DMS53 (cell line): ENCODE measurements around the gene OCSTAMP.
A peak's percentile ranks its signal among the peaks of the same experiment; 100 is the strongest.

Source experiments
- DNase-seq: peaks from one replicate; lab custom pipeline; 2025; lab: John Stamatoyannopoulos, UW

OCSTAMP gene, protein sequence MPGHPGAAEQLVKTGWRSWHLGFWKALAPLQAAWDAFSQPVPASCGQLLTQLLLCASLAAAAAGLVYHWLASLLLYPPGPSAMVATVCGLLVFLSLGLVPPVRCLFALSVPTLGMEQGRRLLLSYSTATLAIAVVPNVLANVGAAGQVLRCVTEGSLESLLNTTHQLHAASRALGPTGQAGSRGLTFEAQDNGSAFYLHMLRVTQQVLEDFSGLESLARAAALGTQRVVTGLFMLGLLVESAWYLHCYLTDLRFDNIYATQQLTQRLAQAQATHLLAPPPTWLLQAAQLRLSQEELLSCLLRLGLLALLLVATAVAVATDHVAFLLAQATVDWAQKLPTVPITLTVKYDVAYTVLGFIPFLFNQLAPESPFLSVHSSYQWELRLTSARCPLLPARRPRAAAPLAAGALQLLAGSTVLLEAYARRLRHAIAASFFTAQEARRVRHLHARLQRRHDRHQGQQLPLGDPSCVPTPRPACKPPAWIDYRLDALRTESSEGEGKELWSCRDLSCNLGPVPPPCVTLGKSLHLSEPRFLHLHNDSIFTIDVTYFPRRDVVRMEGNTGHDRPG

GRCh38 chr20:46550461-46550860 is at the start of gene OCSTAMP:
Gene OCSTAMP (minus strand): TSS chr20:46550654. CDS start chr20:46550560, 94 bp downstream.
- DNase-seq = no peak

DNA sequence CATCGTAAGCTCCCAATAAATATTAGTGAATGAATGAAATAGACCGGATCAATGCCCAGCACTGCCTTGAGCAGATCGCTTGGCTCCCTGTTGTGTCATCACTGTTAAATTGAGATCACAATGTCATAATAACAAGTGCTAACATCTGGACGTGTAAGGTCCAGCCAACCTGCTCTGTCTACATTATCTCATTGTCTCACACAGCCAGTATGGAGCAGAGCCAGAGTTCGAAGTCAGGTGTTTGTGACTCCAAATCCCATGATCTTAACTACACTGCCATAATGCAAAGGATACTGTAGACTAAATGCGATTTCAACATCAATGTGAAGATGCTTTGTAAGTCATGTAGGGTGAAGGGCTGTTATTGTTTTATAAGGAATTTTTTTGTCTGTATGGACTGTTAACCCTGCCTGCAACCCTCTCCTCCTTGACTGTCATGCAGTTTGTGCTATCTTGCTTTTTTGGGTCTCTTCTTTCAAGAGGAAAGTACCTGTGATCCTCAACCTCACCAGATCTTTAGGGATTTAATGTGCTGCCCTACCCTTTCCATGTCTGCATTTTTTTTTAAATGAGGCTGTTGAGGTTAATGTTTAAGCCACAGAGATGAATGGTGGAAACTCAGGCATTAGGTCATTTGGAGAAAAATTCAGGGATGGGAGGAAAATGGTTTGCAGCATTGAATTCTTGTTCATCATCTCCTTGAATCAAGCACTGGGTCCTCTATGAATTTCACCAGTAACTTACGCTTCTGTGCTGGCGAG is 49.0 kb upstream of the OCSTAMP start:
- peak; percentile 57 for DNase-seq

DNA sequence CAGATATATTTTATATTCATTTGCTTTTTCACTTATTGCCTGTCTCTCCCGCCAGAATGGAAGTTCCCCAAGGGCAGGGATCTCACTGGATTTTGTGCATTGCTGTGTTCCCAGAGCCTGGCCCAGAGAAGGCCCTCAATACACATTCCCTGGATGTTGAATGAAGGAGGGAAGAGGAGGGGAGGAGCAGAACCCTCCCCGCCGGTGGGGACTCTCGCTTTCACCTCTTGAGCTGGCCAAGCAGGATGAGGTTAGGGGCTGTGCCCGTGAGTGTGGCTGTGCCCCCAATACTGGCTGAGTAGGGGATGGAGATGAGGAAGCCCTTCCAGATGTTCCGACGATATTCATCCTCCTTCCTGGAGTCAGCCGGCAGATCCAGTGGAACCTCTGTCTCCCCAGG is 45.5 kb upstream of the OCSTAMP start:
- DNase-seq = no peak

DNA sequence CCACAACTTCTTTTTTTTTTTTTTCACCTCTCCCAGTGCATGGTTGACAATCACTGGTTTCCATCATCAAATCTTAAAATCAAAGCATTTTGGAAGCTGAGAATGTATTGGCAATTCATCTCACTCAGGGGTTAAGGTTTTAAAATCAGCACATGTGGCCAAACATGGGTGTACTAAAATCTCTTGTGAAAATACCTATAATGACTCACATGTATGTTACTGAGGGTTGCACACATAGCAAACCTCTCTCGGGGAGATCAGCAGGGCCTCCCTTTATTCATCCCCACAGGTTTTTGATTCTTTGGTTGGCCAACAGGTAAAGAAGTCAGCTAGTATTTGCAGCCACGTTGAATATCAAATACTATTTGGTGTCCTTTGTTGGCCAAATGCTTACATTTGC is 44.3 kb upstream of the OCSTAMP start:
- DNase-seq = no peak

GRCh38 chr20:46592580-46593362 is 42.3 kb upstream of the OCSTAMP start:
- DNase-seq = peak; percentile 49

- DNase-seq = no peak
Measured at GRCh38 chr20:46590443-46590842, 40.0 kb upstream of the OCSTAMP start.

DNA sequence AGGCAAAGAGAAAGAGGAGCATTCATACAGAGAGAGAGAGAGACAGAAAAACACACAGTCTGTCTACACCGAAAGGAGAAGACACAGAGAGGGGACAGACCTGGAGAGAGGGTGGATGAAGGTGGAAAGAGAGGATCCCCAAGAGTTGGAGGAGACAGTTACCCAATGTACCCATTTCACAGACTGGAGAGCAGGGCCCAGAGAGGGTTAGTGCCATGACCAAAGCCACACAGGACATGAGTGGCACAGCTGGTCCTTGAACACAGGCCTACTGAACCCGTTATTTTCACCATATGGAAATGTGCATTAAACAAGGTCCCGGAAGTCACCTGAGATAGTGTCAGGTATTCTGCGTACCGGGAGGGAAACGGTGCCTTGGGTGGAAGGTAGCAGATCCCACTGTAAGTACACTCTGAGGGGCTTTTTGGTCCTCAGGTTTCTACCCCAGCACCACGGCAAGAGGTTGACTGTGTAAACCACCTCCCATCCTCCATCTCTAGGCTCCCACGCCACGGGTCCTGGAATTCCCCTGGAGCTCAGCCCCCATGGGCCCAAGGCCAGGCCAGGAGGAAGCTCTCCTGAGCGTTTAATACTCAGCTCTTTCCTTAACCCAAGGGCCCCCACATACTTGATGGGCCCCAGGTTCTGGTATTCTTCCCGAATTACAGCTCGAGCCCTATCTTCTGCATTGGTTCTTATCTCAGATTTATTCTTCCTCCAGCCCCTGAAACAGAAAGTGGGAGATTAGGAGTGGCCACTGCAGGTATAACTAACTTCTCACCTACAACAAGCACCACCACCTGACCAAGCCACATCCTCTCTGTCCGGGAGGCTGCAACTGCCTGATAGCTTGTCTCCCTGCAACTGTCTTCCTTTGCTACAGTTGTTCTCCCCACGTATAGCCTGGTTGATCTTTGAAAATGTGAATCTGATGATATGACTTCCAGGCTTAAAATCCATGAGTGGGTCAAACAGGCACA is 38.4 kb upstream of the OCSTAMP start:
- no peak for DNase-seq

GRCh38 chr20:46587986-46588385 is 37.5 kb upstream of the OCSTAMP start:
- DNase-seq = no peak

GRCh38 chr20:46586724-46587123 is 36.3 kb upstream of the OCSTAMP start:
- no peak for DNase-seq

GRCh38 chr20:46584508-46584907 is 34.1 kb upstream of the OCSTAMP start:
- DNase-seq = no peak

DNA sequence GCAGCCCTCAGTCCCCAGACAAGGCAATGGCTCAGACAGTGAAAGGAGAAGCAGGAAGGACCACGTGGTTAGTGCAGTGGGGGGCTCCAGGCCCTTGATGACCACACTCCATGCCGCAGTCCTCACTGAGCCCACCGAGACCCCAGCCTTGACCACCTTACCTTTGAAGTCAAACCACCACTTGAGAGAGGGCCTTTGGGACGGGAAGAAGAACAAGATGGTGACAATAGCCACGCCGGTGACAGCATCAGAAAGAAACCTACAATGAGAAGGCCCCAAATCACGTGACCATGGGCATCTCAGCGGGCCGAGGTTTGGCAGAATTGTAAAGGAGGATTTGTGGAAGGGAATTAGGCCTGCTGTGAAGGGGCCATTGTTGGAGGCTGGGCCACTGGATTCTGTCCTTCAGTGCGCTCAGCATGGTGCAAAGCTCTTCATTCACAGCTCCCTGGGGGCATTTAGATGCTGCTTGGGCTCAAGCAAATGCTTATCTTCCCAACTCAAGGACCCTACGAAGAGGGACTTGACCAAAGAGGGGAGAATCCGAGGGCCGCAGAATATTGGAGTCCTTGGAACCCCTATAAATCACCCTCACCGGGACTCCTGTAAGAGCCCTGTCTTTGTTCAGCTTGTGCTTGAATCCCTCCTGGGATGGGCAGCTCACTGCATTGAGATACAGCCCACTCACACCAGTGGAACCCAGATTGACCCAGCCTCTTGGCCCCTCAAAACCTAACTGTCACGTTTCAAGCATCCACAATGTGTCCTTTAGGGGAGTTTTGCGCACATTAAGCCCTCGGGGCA is 33.2 kb upstream of the OCSTAMP start:
- no peak for DNase-seq

- peak; percentile 24 for DNase-seq
Measured at GRCh38 chr20:46582648-46583047, 32.2 kb upstream of the OCSTAMP start.

- DNase-seq = no peak
Measured at GRCh38 chr20:46581391-46581790, 30.9 kb upstream of the OCSTAMP start.

DNA sequence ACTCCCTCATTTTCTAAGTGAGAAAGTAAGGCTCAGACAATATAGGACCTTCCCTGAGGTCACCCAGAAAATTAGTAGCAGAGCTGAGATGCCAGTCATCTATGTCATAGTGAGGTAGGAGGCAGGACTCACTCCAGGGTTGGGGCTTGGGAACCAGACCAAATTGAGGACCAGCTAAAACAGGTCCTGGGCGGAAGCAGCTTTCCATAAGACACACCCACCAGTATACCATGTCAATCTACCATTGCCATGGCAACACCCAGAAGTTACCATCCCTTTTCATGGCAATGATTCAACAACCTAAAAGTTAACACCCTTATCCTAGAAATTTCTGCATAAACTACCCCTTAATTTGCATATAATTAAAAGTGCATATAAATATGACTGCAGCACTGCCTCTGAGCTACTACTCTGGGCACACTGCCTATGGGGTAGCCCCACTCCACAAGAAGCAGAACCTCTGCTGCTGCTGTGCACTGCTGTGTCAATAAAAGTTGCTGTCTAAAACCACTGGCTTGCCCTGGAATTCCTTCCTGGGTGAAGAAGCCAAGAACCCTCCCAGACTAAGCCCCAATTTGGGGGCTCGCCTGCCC is 30.3 kb upstream of the OCSTAMP start:
- peak; percentile 29 for DNase-seq

DNA sequence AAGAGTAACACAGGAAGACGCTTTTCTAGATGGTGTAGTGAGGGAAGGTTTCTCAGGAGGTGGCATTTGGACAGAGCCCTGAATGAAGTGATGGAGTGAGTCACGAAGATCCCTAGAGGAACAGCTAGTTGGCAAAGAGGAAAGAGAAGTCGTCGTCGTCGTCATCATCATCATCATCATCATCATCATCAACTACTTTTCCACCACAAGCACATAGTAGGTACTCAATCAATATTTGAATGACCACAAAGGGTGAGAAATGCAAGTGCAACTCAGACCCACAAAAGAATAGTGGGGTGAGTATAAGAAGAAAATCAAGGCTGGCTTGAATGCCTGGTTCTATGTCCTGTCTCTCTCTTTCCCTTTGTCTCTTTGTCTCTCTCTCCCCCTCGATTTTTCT is 28.3 kb upstream of the OCSTAMP start:
- no peak for DNase-seq

DNA sequence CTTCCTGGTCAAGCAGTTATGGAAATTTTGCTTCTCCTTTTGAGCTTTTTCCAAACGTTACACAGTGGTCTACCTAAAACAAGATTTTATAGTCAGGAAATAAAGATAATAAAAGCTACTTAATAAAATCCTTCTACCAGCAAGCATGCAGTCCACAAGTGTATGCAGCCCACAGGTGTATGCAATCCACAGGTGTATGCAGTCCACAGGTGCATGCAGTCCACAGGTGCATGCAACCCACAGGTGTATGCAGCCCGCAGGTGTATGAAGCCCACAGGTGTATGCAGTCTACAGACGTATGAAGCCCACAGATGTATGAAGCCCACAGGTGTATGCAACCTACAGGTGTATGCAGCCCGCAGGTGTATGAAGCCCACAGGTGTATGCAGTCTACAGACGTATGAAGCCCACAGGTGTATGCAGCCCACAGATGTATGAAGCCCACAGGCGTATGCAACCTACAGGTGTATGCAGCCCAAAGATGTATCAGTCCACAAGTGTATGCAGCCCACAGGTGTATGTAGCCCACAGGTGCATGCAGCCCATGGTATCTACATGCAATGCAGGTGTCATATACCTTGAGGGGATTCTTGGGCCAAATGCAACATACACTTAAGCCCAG is 26.4 kb upstream of the OCSTAMP start:
- no peak for DNase-seq

GRCh38 chr20:46575937-46576461 is 25.5 kb upstream of the OCSTAMP start:
- DNase-seq = no peak

DNA sequence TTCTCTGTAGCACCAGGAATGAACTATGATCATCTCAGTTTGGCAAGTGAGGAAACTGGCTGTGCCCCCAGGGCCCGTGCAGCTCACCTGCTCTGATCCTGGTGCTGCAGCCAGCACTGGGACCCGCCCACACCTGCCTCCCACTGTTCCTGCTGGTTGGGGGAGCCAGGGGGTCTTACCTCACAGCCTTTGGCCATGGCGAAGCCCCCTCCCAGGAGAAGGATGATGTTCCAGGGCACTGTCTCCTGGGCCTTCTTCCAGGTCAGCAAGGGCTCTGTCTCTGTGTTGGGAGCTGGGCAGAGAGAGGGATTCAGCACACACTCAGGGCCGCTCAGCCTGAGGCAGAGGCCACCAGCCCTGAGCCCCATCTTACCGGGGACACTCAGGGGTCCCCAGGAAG is 24.9 kb upstream of the OCSTAMP start:
- no peak for DNase-seq
